Keratinocyte (primary cell): ENCODE results near the gene TACR1.

Experiments
- EZH2 ChIP-seq: IDR thresholded peaks from one replicate; pipeline ENCODE4 v1.6.1; 2012; ENCODE audit warnings: inconsistent platforms, mild to moderate bottlenecking, low read length, moderate library complexity
- TF ChIP-seq, protein P1 (sequence below), 3 experiments: IDR thresholded peaks in 1 of 3; conservative IDR thresholded peaks in 1 of 3; optimal IDR thresholded peaks in 1 of 3; 2 replicates in 2 of 3; 3 replicates in 1 of 3; pipeline versions ENCODE3 to v1.5.1; 2011; ENCODE audit warnings: low read length in 3 of 3, mild to moderate bottlenecking in 3 of 3, moderate library complexity in 2 of 3, control low read depth in 1 of 3, inconsistent platforms in 1 of 3; ENCODE audit not compliant: insufficient read depth in 2 of 3; ENCODE audit errors: extremely low read depth in 1 of 3

DNA sequence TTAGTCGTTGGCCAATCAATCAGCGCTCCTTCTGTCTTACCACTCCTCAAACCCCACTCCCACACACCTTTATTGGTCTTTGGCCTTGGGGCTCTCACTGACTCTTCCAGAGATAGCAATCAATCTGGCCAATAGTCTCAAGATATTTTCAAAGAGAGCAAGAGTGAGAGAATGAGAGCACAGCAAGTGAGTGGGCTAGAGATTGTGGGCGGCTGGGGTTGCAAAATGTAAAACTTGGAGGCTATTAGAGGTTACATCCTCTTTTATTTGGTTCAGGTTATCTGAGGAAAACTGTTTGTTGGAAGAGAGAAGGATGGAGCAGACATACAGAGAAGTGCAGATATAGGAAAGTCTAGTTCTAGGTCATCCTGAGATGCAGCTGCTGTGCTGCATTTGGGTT, 32.8 kb downstream of the TACR1 start:
- TF ChIP-seq, protein P1, sequence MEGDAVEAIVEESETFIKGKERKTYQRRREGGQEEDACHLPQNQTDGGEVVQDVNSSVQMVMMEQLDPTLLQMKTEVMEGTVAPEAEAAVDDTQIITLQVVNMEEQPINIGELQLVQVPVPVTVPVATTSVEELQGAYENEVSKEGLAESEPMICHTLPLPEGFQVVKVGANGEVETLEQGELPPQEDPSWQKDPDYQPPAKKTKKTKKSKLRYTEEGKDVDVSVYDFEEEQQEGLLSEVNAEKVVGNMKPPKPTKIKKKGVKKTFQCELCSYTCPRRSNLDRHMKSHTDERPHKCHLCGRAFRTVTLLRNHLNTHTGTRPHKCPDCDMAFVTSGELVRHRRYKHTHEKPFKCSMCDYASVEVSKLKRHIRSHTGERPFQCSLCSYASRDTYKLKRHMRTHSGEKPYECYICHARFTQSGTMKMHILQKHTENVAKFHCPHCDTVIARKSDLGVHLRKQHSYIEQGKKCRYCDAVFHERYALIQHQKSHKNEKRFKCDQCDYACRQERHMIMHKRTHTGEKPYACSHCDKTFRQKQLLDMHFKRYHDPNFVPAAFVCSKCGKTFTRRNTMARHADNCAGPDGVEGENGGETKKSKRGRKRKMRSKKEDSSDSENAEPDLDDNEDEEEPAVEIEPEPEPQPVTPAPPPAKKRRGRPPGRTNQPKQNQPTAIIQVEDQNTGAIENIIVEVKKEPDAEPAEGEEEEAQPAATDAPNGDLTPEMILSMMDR (optimal IDR thresholded peaks at IDR 0.05 in 1 of 3, IDR thresholded peaks at IDR 0.05 in 1 of 3, conservative IDR thresholded peaks at IDR 0.05 in 1 of 3; ENCODE audit: extremely low read depth in 1 of 3, insufficient read depth in 2 of 3, low read length in 3 of 3), result no peak
- no peak for TF ChIP-seq EZH2
